Tibial nerve (tissue), 4 donors: ENCODE data around the gene DLG1. TPM values are rescaled to one million over a fixed set of nuclear protein-coding genes. Genes with fewer than 3 reads are reported as not detected.

Experiments used
- DNase-seq, 2 donors: peaks; one replicate each; pipeline ENCODE4 v3.0.0-alpha.2; 2019; ENCODE audit warnings: low spot score in 2 of 2
- H3K27ac ChIP-seq, 4 donors: fragments of 200-600 bp; sonication (generic) in 3 of 4; one replicate each; pipeline ENCODE4 v1.5.1; 2017 to 2019; ENCODE audit warnings: mild to moderate bottlenecking in 1 of 4
- H3K27me3 ChIP-seq, 2 donors: fragments of 200-600 bp; sonication (generic) in 1 of 2; one replicate each; pipeline versions ENCODE4 v1.5.1 to v1.6.0; 2017 to 2019
- H3K36me3 ChIP-seq, 3 donors: fragments of 200-600 bp; sonication (generic); one replicate each; pipeline ENCODE4 v1.5.1; 2018 to 2019
- H3K4me1 ChIP-seq, 4 donors: fragments of 200-600 bp; sonication (generic) in 3 of 4; one replicate each; pipeline ENCODE4 v1.5.1; 2017 to 2019
- H3K4me3 ChIP-seq, 4 donors: fragments of 200-600 bp; sonication (generic) in 3 of 4; one replicate each; pipeline ENCODE4 v1.5.1; 2017 to 2019; ENCODE audit warnings: mild to moderate bottlenecking in 1 of 4, moderate library complexity in 1 of 4
- H3K9me3 ChIP-seq, 4 donors: fragments of 200-600 bp; sonication (generic) in 3 of 4; one replicate each; pipeline ENCODE4 v1.5.1; 2017 to 2019
- EP300 ChIP-seq, 2 donors: sonication (generic); formaldehyde crosslinking; IDR thresholded peaks; one replicate each; pipeline ENCODE4 v1.6.1; 2017; ENCODE audit warnings: antibody characterized with exemption in 2 of 2, mild to moderate bottlenecking in 1 of 2
- POLR2A ChIP-seq, 2 donors: fragments of 450-650 bp; IDR thresholded peaks; one replicate each; pipeline ENCODE4 v1.6.1; 2017; ENCODE audit warnings: antibody characterized with exemption in 2 of 2, mild to moderate bottlenecking in 2 of 2, moderate library complexity in 2 of 2
- WGBS, 2 donors: methylation state at CpG; one replicate each; pipeline ENCODE4 v1.1.5; 2018; 5-methylcytosine and 5-hydroxymethylcytosine counted together
- total RNA-seq, 4 donors: library from RNA; depleted of rRNA; stranded (reverse); fragments of >200 nt; gene quantifications; one replicate each; pipeline ENCODE4 v1.1.0, GENCODE V29; 2016
- TF ChIP-seq, protein P1 (sequence below), 5 experiments: fragments of 200-600 bp in 3 of 5; fragments of 450-650 bp in 2 of 5; sonication (generic) in 3 of 5; IDR thresholded peaks; one replicate each; pipeline ENCODE4 v1.5.1; 2016 to 2019; ENCODE audit warnings: antibody characterized with exemption in 5 of 5, mild to moderate bottlenecking in 3 of 5, moderate library complexity in 2 of 5

Gene DLG1
- total RNA-seq, 4 donors from 2014 or later = 49.2 to 94.0 (median 71.1) TPM

DNA sequence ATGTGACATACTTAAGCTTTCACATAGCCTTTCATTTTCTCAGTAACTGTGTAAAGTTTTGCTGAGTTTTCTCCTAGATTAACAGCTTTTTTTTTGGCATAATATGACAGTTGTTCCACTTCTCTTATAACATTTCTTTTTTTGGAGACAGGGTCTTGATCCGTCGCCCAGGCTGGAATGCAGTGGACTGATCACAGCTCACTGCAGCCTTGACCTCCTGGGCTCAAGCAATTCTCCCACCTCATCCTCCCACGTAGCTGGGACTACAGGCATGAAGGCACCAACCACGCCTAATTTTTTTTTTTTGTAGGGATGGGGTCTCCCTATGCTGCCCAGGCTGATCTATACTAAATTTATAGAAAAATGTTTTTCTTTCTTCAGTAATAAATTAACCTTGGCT is 30.1 kb downstream of the DLG1 start:
- TF ChIP-seq, protein P1, sequence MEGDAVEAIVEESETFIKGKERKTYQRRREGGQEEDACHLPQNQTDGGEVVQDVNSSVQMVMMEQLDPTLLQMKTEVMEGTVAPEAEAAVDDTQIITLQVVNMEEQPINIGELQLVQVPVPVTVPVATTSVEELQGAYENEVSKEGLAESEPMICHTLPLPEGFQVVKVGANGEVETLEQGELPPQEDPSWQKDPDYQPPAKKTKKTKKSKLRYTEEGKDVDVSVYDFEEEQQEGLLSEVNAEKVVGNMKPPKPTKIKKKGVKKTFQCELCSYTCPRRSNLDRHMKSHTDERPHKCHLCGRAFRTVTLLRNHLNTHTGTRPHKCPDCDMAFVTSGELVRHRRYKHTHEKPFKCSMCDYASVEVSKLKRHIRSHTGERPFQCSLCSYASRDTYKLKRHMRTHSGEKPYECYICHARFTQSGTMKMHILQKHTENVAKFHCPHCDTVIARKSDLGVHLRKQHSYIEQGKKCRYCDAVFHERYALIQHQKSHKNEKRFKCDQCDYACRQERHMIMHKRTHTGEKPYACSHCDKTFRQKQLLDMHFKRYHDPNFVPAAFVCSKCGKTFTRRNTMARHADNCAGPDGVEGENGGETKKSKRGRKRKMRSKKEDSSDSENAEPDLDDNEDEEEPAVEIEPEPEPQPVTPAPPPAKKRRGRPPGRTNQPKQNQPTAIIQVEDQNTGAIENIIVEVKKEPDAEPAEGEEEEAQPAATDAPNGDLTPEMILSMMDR (IDR thresholded peaks at IDR 0.05) = no peak
- TF ChIP-seq EP300 (IDR thresholded peaks at IDR 0.05) (no peak), POLR2A (IDR thresholded peaks at IDR 0.05) (no peak)
- Histone ChIP-seq H3K9me3 (no peaks in the 10 kb centered on the region), H3K4me1 (peaks cover 0 to 6% (median 4%) of the 10 kb centered on the region in 4 donors), H3K27ac (no peak overlapping the region), H3K4me3 (no peak overlapping the region), H3K36me3 (peaks cover 0 to 4% (median 0%) of the 10 kb centered on the region in 3 donors), H3K27me3 (no peaks in the 10 kb centered on the region)
- DNase-seq = no peak
- 34 to 37% methylated on average over 4 of the region's 4 CpGs for WGBS, 2 donors

DNA sequence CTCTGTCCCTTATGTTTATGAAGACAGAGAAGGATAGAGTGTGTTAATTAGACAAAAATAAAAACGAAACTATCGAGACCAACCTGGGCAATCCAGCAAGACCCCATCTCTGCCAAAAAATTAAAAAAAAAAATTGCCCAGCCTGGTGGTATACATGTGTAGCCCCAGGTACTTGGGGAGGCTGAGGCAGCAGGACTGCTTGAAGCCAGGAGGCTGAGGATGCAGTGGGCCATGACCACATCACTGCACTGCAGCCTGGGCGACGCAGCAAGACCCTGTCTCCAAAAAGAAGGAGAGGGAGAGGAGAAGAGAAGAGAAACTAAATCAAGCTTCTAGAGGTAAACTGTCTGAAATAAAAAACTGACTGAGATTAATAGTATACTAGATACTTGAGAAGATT is 32.1 kb downstream of the DLG1 start:
- no peak for DNase-seq
- no peaks in the 10 kb centered on the region for H3K27me3 ChIP-seq
- no peaks in the 10 kb centered on the region for H3K9me3 ChIP-seq
- peaks cover 0 to 9% (median 2%) of the 10 kb centered on the region in 4 donors for H3K4me1 ChIP-seq
- H3K36me3 ChIP-seq = peaks cover 0 to 11% (median 0%) of the 10 kb centered on the region in 3 donors
- no peak overlapping the region for H3K4me3 ChIP-seq
- TF ChIP-seq, protein P1 (IDR thresholded peaks at IDR 0.05) = no peak
- TF ChIP-seq EP300 (IDR thresholded peaks at IDR 0.05) (no peak), POLR2A (IDR thresholded peaks at IDR 0.05) (no peak)
- no peak overlapping the region for H3K27ac ChIP-seq
- WGBS, 2 donors = 98 to 99% methylated on average over 4 of the region's 4 CpGs

DNA sequence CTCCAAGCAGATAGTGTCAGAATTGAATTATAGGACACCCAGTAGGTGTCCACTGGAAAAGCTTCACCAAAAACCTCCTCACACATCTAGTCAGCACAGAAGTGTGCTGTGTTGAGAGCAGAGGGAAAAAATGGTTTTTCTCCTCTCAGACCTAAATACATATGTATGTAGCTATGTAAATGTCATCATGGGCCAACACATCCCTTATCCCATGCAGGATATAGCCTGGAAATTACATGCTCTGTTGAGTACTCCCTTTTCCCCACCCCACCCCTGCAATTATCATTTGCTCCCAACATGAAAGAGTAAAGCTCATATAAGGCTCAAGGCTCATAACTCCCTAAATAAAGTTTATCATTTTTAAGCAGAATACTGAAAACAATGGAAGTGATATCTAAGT is 35.7 kb downstream of the DLG1 start:
- no peaks in the 10 kb centered on the region for H3K27me3 ChIP-seq
- H3K4me3 ChIP-seq = no peak overlapping the region
- H3K9me3 ChIP-seq = no peaks in the 10 kb centered on the region
- H3K27ac ChIP-seq = no peak overlapping the region
- TF ChIP-seq, protein P1 (IDR thresholded peaks at IDR 0.05) = no peak
- TF ChIP-seq POLR2A (IDR thresholded peaks at IDR 0.05) (no peak), EP300 (IDR thresholded peaks at IDR 0.05) (no peak)
- peaks cover 0 to 29% (median 0%) of the 10 kb centered on the region in 4 donors for H3K4me1 ChIP-seq
- DNase-seq = no peak
- H3K36me3 ChIP-seq = peaks cover 0 to 11% (median 0%) of the 10 kb centered on the region in 3 donors

DNA sequence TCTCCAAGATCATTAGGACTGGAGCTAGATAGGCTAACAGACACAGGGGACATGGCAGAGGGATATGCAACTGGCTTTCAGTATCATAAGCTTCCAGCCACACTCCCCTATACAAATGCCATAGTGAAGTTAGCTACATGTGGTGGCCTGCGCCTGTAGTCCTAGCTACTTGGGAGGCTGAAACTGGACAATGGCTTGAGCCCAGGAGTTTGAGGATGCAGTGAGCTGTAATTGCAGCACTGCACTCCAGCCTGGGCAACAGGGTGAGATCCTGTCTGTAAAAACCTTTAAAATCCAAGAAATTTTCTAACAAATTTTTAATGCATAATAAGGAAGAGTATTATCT is 37.3 kb downstream of the DLG1 start:
- H3K4me1 ChIP-seq = peaks cover 0 to 43% (median 0%) of the 10 kb centered on the region in 4 donors
- no peak for TF ChIP-seq POLR2A (IDR thresholded peaks at IDR 0.05)
- TF ChIP-seq, protein P1 (IDR thresholded peaks at IDR 0.05) = no peak
- TF ChIP-seq EP300 (IDR thresholded peaks at IDR 0.05) = no peak
- no peak overlapping the region for H3K4me3 ChIP-seq
- WGBS, 2 donors = 100% methylated on average over 1 of the region's 1 CpG
- H3K36me3 ChIP-seq = peaks cover 0 to 11% (median 0%) of the 10 kb centered on the region in 3 donors
- H3K27ac ChIP-seq = no peak overlapping the region
- H3K27me3 ChIP-seq = no peaks in the 10 kb centered on the region
- DNase-seq = no peak
- no peaks in the 10 kb centered on the region for H3K9me3 ChIP-seq

DNA sequence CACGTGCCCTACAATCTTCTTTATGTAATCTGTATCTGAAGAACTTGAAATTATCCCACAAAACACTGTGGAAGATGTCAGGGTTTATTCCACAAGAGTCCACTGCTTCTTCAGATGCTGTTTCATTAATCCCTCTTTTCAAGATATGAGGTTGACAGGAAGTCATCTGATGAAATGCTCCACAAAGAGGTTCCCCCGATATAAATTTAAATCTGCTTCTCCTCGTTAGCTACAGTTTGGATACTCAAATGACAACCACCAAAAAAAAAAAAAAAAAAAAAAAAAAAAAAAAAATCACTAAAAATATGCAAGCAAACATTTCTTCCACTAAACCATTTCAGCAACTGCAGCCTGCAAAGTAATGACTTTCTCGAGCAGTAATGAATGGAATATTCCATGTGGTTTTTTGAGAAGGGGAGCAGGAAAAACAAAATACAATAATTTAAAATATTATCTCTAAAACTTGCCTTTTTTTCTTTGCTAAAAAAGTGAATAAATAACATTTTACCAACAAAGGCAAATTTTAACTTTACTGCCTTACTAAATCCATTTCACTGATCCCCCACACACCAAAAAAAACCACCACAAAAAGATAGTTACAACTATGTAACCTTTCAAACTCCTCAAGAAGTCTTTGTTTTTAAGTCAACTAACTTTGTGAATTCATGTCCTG is 37.8 kb downstream of the DLG1 start:
- DNase-seq = no peak
- TF ChIP-seq EP300 (IDR thresholded peaks at IDR 0.05) = no peak
- TF ChIP-seq, protein P1 (IDR thresholded peaks at IDR 0.05) = no peak
- TF ChIP-seq POLR2A (IDR thresholded peaks at IDR 0.05) = no peak
- Histone ChIP-seq H3K27ac (no peak overlapping the region), H3K27me3 (no peaks in the 10 kb centered on the region), H3K4me3 (no peak overlapping the region), H3K36me3 (peaks cover 0 to 11% (median 0%) of the 10 kb centered on the region in 3 donors), H3K9me3 (no peaks in the 10 kb centered on the region), H3K4me1 (peaks cover 0 to 44% (median 0%) of the 10 kb centered on the region in 4 donors)
- WGBS, 2 donors = 50 to 54% methylated on average over 4 of the region's 4 CpGs
